ENCODE data around the gene PRSS8. TPM values are rescaled to one million over a fixed set of nuclear protein-coding genes. Genes with fewer than 3 reads are reported as not detected.
A peak's percentile ranks its signal among the peaks of the same experiment; 100 is the strongest.
"Not testable (repeated sequence)": the region's sequence is repeated elsewhere in the genome, so short reads cannot be mapped to it uniquely, and the experiment has no call there.

PRSS8 gene
- total RNA-seq, 2 experiments from 2014 or later: not detected

DNA sequence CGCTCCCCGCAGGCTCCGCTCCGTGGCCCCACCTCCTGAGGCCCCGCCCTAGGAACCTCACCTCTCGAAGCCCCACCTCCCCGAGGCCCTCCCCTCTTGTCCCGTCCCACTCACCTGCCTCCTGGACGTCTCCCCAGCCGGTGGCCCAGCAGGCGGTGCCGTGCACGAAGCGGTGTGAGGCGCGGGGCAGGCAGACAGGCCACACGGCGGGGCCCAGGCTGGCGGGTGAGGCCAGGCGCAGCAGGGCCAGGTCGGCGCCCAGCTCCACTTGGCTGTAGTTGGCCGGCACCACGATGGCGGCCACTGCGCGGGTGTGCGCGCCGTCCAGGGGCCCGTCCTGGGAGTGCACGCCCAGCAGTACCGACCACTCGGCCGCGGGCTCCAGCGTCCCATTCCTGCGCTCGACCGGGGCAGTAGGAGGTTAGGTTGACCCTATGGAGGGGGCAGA, 12.8 kb upstream of the PRSS8 start:
- H3K27ac Mint-ChIP-seq: no peak overlapping the region
- ChIA-PET CTCF (no interaction called here), POLR2A (interaction anchor here (1.3 kb wide), 1 partner anchor 31 kb away, joined by 4 read pairs; the partner anchor contains the start of gene FUS)
- DNase-seq (peak in 1 of 14 experiments; percentile 20), ATAC-seq (ENCODE audit: poor library complexity) (no peak)
- Histone ChIP-seq H3K9me3 (ENCODE audit: control insufficient read depth in 1 of 2, insufficient read depth in 1 of 2, low read length in 2 of 2) (no peaks in the 10 kb centered on the region), H3K36me3 (ENCODE audit: insufficient read depth, low read length) (no peaks in the 10 kb centered on the region), H3K4me3 (ENCODE audit: low read length) (no peak overlapping the region), H3K27me3 (ENCODE audit: control insufficient read depth in 1 of 2, insufficient read depth in 2 of 2, low read length in 2 of 2) (no peaks in the 10 kb centered on the region), H3K27ac (ENCODE audit: low read depth in 1 of 2, low read length in 2 of 2) (no peak overlapping the region), H3K4me1 (ENCODE audit: insufficient read depth, low read length) (peaks cover 6% of the 10 kb centered on the region)
- no peak overlapping the region for H3K4me3 Mint-ChIP-seq
- no peaks in the 10 kb centered on the region for H3K36me3 Mint-ChIP-seq (ENCODE audit: low read depth)
- TF ChIP-seq, protein P1, sequence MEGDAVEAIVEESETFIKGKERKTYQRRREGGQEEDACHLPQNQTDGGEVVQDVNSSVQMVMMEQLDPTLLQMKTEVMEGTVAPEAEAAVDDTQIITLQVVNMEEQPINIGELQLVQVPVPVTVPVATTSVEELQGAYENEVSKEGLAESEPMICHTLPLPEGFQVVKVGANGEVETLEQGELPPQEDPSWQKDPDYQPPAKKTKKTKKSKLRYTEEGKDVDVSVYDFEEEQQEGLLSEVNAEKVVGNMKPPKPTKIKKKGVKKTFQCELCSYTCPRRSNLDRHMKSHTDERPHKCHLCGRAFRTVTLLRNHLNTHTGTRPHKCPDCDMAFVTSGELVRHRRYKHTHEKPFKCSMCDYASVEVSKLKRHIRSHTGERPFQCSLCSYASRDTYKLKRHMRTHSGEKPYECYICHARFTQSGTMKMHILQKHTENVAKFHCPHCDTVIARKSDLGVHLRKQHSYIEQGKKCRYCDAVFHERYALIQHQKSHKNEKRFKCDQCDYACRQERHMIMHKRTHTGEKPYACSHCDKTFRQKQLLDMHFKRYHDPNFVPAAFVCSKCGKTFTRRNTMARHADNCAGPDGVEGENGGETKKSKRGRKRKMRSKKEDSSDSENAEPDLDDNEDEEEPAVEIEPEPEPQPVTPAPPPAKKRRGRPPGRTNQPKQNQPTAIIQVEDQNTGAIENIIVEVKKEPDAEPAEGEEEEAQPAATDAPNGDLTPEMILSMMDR (IDR thresholded peaks at IDR 0.05): no peak
- H3K27me3 Mint-ChIP-seq: peaks cover 8% of the 10 kb centered on the region
- peaks cover 5% of the 10 kb centered on the region for H3K4me1 Mint-ChIP-seq (ENCODE audit: low read depth)
- no peaks in the 10 kb centered on the region for H3K9me3 Mint-ChIP-seq
- intact Hi-C loops (cut with DNase I, micrococcal nuclease): loop anchor here in 1 of 2 experiments (10.0 kb wide), 1 partner anchor 56 kb away; the partner anchor contains the start of gene PYCARD

DNA sequence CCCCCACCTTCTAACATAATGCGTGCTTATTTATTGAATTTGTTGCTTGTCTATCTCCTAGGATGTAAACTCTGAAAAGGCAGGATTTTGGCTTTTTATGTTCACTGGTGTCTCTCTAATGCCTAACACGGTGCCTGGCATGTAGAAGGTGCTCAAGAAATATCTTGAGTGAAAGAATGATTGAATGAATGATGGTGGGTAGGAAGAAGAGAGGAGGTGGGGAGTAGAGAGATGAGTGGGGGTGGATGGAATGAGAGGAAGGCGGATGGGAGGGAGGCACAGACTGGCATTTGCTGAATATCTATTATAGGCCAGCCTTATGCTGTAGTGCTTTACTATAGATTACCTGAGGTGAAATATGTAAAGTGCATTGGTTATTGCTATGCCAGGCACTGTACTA, 12.0 kb upstream of the PRSS8 start:
- POLR2A ChIA-PET: no interaction called here
- no peak overlapping the region for H3K27ac ChIP-seq (ENCODE audit: low read depth in 1 of 2, low read length in 2 of 2)
- ATAC-seq (ENCODE audit: poor library complexity): no peak
- intact Hi-C loops (cut with DNase I, micrococcal nuclease): loop anchor here in 1 of 2 experiments (10.0 kb wide), 1 partner anchor 57 kb away; the partner anchor contains the start of gene PYCARD
- no peaks in the 10 kb centered on the region for H3K9me3 ChIP-seq (ENCODE audit: control insufficient read depth in 1 of 2, insufficient read depth in 1 of 2, low read length in 2 of 2)
- CTCF ChIA-PET: no interaction called here
- peaks cover 8% of the 10 kb centered on the region for H3K27me3 Mint-ChIP-seq
- TF ChIP-seq, protein P1 (IDR thresholded peaks at IDR 0.05): no peak
- H3K9me3 Mint-ChIP-seq: no peaks in the 10 kb centered on the region
- H3K4me1 Mint-ChIP-seq (ENCODE audit: low read depth): peaks cover 5% of the 10 kb centered on the region
- H3K27ac Mint-ChIP-seq: no peak overlapping the region
- no peak for DNase-seq
- H3K4me3 Mint-ChIP-seq: no peak overlapping the region
- peaks cover 13% of the 10 kb centered on the region for H3K4me1 ChIP-seq (ENCODE audit: insufficient read depth, low read length)
- H3K27me3 ChIP-seq (ENCODE audit: control insufficient read depth in 1 of 2, insufficient read depth in 2 of 2, low read length in 2 of 2): no peaks in the 10 kb centered on the region
- H3K4me3 ChIP-seq (ENCODE audit: low read length): no peak overlapping the region
- H3K36me3 Mint-ChIP-seq (ENCODE audit: low read depth): no peaks in the 10 kb centered on the region
- no peaks in the 10 kb centered on the region for H3K36me3 ChIP-seq (ENCODE audit: insufficient read depth, low read length)

DNA sequence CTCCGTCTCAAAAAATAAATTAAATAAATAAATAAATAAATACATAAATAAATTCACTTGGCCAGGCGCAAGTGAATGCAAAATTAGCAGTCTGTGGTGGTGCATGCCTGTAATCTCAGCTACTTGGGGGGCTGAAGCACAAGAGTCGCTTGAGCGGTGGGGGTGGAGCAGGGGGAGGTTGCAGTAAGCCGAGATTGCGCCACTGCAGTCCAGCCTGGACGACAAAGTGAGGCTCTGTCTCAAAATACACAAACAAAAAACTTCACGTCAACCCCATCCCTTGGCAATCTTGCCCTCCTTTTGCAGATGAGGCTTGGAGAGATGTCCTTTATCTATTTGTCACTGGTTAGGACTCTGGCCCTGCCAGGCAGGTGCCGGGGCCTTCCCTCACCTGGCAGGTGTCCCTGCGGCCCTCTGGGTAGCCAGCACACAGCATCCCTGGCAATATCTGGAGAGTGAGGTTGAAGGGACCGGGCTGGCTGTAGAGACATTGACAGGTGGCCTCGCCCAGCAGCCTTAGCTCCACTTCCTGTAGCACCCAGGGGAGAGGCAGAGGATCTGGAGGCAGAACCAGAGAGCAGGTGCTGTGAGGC, 10.0 kb upstream of the PRSS8 start:
- no peak overlapping the region for H3K27ac Mint-ChIP-seq
- H3K4me1 ChIP-seq (ENCODE audit: insufficient read depth, low read length): peaks cover 23% of the 10 kb centered on the region
- CTCF ChIA-PET: no interaction called here

DNA sequence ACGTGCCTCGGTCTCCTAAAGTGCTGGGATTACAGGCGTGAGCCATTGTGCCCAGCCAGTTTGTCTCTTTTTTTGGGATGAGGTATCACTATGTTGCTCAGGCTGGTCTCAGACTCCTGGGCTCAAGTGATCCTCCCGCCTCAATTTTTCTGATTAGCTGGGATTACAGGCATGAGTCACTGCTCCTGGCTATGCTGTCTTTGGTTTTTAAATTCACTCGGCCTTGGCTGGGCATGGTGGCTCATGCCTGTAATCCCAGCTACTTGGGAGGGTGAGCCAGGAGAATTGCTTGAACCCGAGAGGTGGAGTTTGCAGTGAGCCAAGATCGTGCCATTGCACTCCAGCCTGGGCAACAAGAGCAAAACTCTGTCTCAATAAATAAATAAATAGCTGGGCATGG, 8.9 kb upstream of the PRSS8 start:
- H3K4me3 ChIP-seq (ENCODE audit: low read length); DNase-seq; H3K4me3 Mint-ChIP-seq; H3K27ac Mint-ChIP-seq; ATAC-seq (ENCODE audit: poor library complexity); H3K9me3 ChIP-seq (ENCODE audit: control insufficient read depth in 1 of 2, insufficient read depth in 1 of 2, low read length in 2 of 2); H3K27me3 ChIP-seq (ENCODE audit: control insufficient read depth in 1 of 2, insufficient read depth in 2 of 2, low read length in 2 of 2); H3K9me3 Mint-ChIP-seq; H3K27me3 Mint-ChIP-seq; H3K27ac ChIP-seq (ENCODE audit: low read depth in 1 of 2, low read length in 2 of 2); H3K36me3 ChIP-seq (ENCODE audit: insufficient read depth, low read length); H3K36me3 Mint-ChIP-seq (ENCODE audit: low read depth): not testable (repeated sequence)
- ChIA-PET CTCF (interaction anchor here (0.9 kb wide), 1 partner anchor 190 kb away, joined by 3 read pairs; no protein-coding TSS in a partner anchor), POLR2A (interaction anchor here (3.3 to 4.1 kb wide), 3 partner anchors 27 to 58 kb away, joined by 18 to 152 read pairs (median 120); partner anchors contain the start of genes FUS, KAT8 and PYCARD)
- peaks cover 13% of the 10 kb centered on the region for H3K4me1 Mint-ChIP-seq (ENCODE audit: low read depth)
- H3K4me1 ChIP-seq (ENCODE audit: insufficient read depth, low read length): peaks cover 23% of the 10 kb centered on the region
- intact Hi-C loops (cut with DNase I, micrococcal nuclease): loop anchor here in 1 of 2 experiments (5.0 to 10.0 kb wide), 2 partner anchors 37 to 60 kb away; partner anchors contain the start of genes BCKDK and PYCARD

More for the DNA sequence above, 10.0 kb upstream of the PRSS8 start:
- Mint-ChIP-seq H3K36me3 (ENCODE audit: low read depth) (no peaks in the 10 kb centered on the region), H3K27me3 (peaks cover 8% of the 10 kb centered on the region), H3K4me1 (ENCODE audit: low read depth) (peaks cover 13% of the 10 kb centered on the region), H3K4me3 (no peak overlapping the region), H3K9me3 (no peaks in the 10 kb centered on the region)
- Histone ChIP-seq H3K36me3 (ENCODE audit: insufficient read depth, low read length) (no peaks in the 10 kb centered on the region), H3K27ac (ENCODE audit: low read depth in 1 of 2, low read length in 2 of 2) (no peak overlapping the region), H3K9me3 (ENCODE audit: control insufficient read depth in 1 of 2, insufficient read depth in 1 of 2, low read length in 2 of 2) (no peaks in the 10 kb centered on the region), H3K27me3 (ENCODE audit: control insufficient read depth in 1 of 2, insufficient read depth in 2 of 2, low read length in 2 of 2) (no peaks in the 10 kb centered on the region), H3K4me3 (ENCODE audit: low read length) (no peak overlapping the region)
- POLR2A ChIA-PET: interaction anchor here (0.7 to 1.5 kb wide), 2 partner anchors 32 to 71 kb away, joined by 3 to 5 read pairs; partner anchors contain the start of genes ZNF646 and ZNF668
- intact Hi-C loops (cut with DNase I, micrococcal nuclease): loop anchor here in 1 of 2 experiments (10.0 kb wide), 1 partner anchor 59 kb away; the partner anchor contains the start of gene PYCARD
- ATAC-seq (ENCODE audit: poor library complexity): no peak
- TF ChIP-seq, protein P1 (IDR thresholded peaks at IDR 0.05): no peak
- DNase-seq: peak in 1 of 14 experiments; percentile 14
